Measurements from ENCODE around the gene LMNB1. TPM values are rescaled to one million over a fixed set of nuclear protein-coding genes. Genes with fewer than 3 reads are reported as not detected.

Gene LMNB1
- total RNA-seq, 1 donor, result 7.2 TPM

GRCh38 chr5:126777257-126777974 lies 480 bp downstream of the LMNB1 start:
- H3K4me3 ChIP-seq (ENCODE audit: insufficient read depth, low read length), result peak overlapping the region; percentile 97
- H3K27ac ChIP-seq (ENCODE audit: low read depth, low read length), result peak overlapping the region; percentile 58
- H3K4me1 ChIP-seq (ENCODE audit: insufficient read depth, low read length), result peaks cover 24% of the 10 kb centered on the region
- DNase-seq (ENCODE audit: insufficient read length, low spot score, missing footprints), result peak; percentile 90
- H2AFZ ChIP-seq (ENCODE audit: low read length), result peak overlapping the region; percentile 99
- no peaks in the 10 kb centered on the region for H4K20me1 ChIP-seq (ENCODE audit: insufficient read depth, low read length)
- no peaks in the 10 kb centered on the region for H3K9me3 ChIP-seq (ENCODE audit: low read depth, low read length)
- no peaks in the 10 kb centered on the region for H3K36me3 ChIP-seq (ENCODE audit: insufficient read depth, low read length)
- H3K4me2 ChIP-seq (ENCODE audit: insufficient read depth, low read length), result peak overlapping the region; percentile 93
- TF ChIP-seq, protein P1, sequence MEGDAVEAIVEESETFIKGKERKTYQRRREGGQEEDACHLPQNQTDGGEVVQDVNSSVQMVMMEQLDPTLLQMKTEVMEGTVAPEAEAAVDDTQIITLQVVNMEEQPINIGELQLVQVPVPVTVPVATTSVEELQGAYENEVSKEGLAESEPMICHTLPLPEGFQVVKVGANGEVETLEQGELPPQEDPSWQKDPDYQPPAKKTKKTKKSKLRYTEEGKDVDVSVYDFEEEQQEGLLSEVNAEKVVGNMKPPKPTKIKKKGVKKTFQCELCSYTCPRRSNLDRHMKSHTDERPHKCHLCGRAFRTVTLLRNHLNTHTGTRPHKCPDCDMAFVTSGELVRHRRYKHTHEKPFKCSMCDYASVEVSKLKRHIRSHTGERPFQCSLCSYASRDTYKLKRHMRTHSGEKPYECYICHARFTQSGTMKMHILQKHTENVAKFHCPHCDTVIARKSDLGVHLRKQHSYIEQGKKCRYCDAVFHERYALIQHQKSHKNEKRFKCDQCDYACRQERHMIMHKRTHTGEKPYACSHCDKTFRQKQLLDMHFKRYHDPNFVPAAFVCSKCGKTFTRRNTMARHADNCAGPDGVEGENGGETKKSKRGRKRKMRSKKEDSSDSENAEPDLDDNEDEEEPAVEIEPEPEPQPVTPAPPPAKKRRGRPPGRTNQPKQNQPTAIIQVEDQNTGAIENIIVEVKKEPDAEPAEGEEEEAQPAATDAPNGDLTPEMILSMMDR (IDR thresholded peaks at IDR 0.05; ENCODE audit: extremely low read depth, low read depth, low read length), result no peak
- peaks cover 50% of the 10 kb centered on the region for H3K79me2 ChIP-seq (ENCODE audit: insufficient read depth, low read length)
- no peaks in the 10 kb centered on the region for H3K27me3 ChIP-seq (ENCODE audit: insufficient read depth, low read length)

- TF ChIP-seq, protein P1 (IDR thresholded peaks at IDR 0.05; ENCODE audit: extremely low read depth, low read depth, low read length), result no peak
- H3K4me1 ChIP-seq (ENCODE audit: insufficient read depth, low read length), result peaks cover 24% of the 10 kb centered on the region
- no peaks in the 10 kb centered on the region for H3K9me3 ChIP-seq (ENCODE audit: low read depth, low read length)
- peak overlapping the region; percentile 58 for H3K27ac ChIP-seq (ENCODE audit: low read depth, low read length)
- no peaks in the 10 kb centered on the region for H4K20me1 ChIP-seq (ENCODE audit: insufficient read depth, low read length)
- H3K4me2 ChIP-seq (ENCODE audit: insufficient read depth, low read length), result peak overlapping the region; percentile 93
- no peaks in the 10 kb centered on the region for H3K27me3 ChIP-seq (ENCODE audit: insufficient read depth, low read length)
- H3K4me3 ChIP-seq (ENCODE audit: insufficient read depth, low read length), result peak overlapping the region; percentile 97
- H2AFZ ChIP-seq (ENCODE audit: low read length), result peak overlapping the region; percentile 99
- peaks cover 57% of the 10 kb centered on the region for H3K79me2 ChIP-seq (ENCODE audit: insufficient read depth, low read length)
- peak; percentile 92 for DNase-seq (ENCODE audit: insufficient read length, low spot score, missing footprints)
- no peaks in the 10 kb centered on the region for H3K36me3 ChIP-seq (ENCODE audit: insufficient read depth, low read length)
Measured at GRCh38 chr5:126777975-126778674, 1.2 kb downstream of the LMNB1 start.

GRCh38 chr5:126778675-126779403 lies 1.9 kb downstream of the LMNB1 start:
- no peaks in the 10 kb centered on the region for H3K36me3 ChIP-seq (ENCODE audit: insufficient read depth, low read length)
- peak overlapping the region; percentile 58 for H3K27ac ChIP-seq (ENCODE audit: low read depth, low read length)

More at GRCh38 chr5:126778675-126779403, 1.9 kb downstream of the LMNB1 start:
- peak; percentile 36 for DNase-seq (ENCODE audit: insufficient read length, low spot score, missing footprints)
- Histone ChIP-seq H3K79me2 (ENCODE audit: insufficient read depth, low read length) (peaks cover 64% of the 10 kb centered on the region), H3K27me3 (ENCODE audit: insufficient read depth, low read length) (no peaks in the 10 kb centered on the region), H3K4me2 (ENCODE audit: insufficient read depth, low read length) (peak overlapping the region; percentile 93), H4K20me1 (ENCODE audit: insufficient read depth, low read length) (no peaks in the 10 kb centered on the region), H2AFZ (ENCODE audit: low read length) (peak overlapping the region; percentile 99), H3K4me1 (ENCODE audit: insufficient read depth, low read length) (peaks cover 24% of the 10 kb centered on the region), H3K4me3 (ENCODE audit: insufficient read depth, low read length) (peak overlapping the region; percentile 97), H3K9me3 (ENCODE audit: low read depth, low read length) (no peaks in the 10 kb centered on the region)
- TF ChIP-seq, protein P1 (IDR thresholded peaks at IDR 0.05; ENCODE audit: extremely low read depth, low read depth, low read length), result no peak
